Caki2 (cell line): Measurements from ENCODE around the gene TNS1. TPM values are rescaled to one million over a fixed set of nuclear protein-coding genes. Genes with fewer than 3 reads are reported as not detected.
A peak's percentile ranks its signal among the peaks of the same experiment; 100 is the strongest.
"Not testable (repeated sequence)": the region's sequence is repeated elsewhere in the genome, so short reads cannot be mapped to it uniquely, and the experiment has no call there.

Experiments
- DNase-seq: peaks from one replicate; pipeline ENCODE4 v3.0.0-alpha.2; 2015; ENCODE audit warnings: low read depth
- in situ Hi-C: cut with HindIII; loops from 2 replicates; pipeline ENCODE4 v1.10.0; 2016; ENCODE audit warnings: low sequenced_read_pairs, low pct_unique_long_range_greater_than_20kb, mixed read lengths
- total RNA-seq: library from RNA; depleted of rRNA; stranded (reverse); fragments of >200 nt; shearing (Covaris generic); gene quantifications from 2 replicates; pipeline ENCODE4 v1.2.3, GENCODE V29; 2014; ENCODE audit warnings: low replicate concordance; rRNA removed

Gene TNS1
- total RNA-seq: 0.61 and 0.68 TPM in 2 replicates

- in situ Hi-C loops: no loop called here
- DNase-seq: no peak
Observed at GRCh38 chr2:218002845-218003180, at the start of gene TNS1. TNS1 (minus strand) TSS chr2:218002995; CDS start chr2:218002872, 123 bp downstream.

- in situ Hi-C loops: no loop called here
Observed at GRCh38 chr2:218051903-218052302, 49.1 kb upstream of the TNS1 start.

GRCh38 chr2:218047536-218048225 is 44.9 kb upstream of the TNS1 start:
- DNase-seq: no peak
- in situ Hi-C loops: no loop called here

More at GRCh38 chr2:218051903-218052302, 49.1 kb upstream of the TNS1 start:
- no peak for DNase-seq

- no peak for DNase-seq
- in situ Hi-C loops: no loop called here
Observed at GRCh38 chr2:218046238-218046637, 43.4 kb upstream of the TNS1 start.

GRCh38 chr2:218044599-218044998 is 41.8 kb upstream of the TNS1 start:
- in situ Hi-C loops, DNase-seq: not testable (repeated sequence)

- no peak for DNase-seq
- in situ Hi-C loops: no loop called here
Observed at GRCh38 chr2:218043701-218044109, 40.9 kb upstream of the TNS1 start.

GRCh38 chr2:218043100-218043499 is 40.3 kb upstream of the TNS1 start:
- in situ Hi-C loops: no loop called here
- no peak for DNase-seq

GRCh38 chr2:218041302-218042168 is 38.7 kb upstream of the TNS1 start:
- DNase-seq: no peak
- in situ Hi-C loops: no loop called here

GRCh38 chr2:218040883-218041282 is 38.1 kb upstream of the TNS1 start:
- no peak for DNase-seq
- in situ Hi-C loops: no loop called here

- DNase-seq: peak; percentile 57
- in situ Hi-C loops: no loop called here
Observed at GRCh38 chr2:218039171-218039570, 36.4 kb upstream of the TNS1 start.

- in situ Hi-C loops: no loop called here
- no peak for DNase-seq
Observed at GRCh38 chr2:218036371-218036770, 33.6 kb upstream of the TNS1 start.

GRCh38 chr2:218035463-218036100 is 32.8 kb upstream of the TNS1 start:
- no peak for DNase-seq
- in situ Hi-C loops: no loop called here

GRCh38 chr2:218034497-218035213 is 31.9 kb upstream of the TNS1 start:
- DNase-seq: peak; percentile 41
- in situ Hi-C loops: not testable (repeated sequence)

GRCh38 chr2:218033590-218034496 is 31.0 kb upstream of the TNS1 start:
- in situ Hi-C loops: no loop called here
- DNase-seq: no peak

GRCh38 chr2:218033208-218033589 is 30.4 kb upstream of the TNS1 start:
- in situ Hi-C loops: no loop called here
- no peak for DNase-seq

GRCh38 chr2:218032336-218033171 is 29.8 kb upstream of the TNS1 start:
- no peak for DNase-seq
- in situ Hi-C loops: no loop called here

- DNase-seq: no peak
- in situ Hi-C loops: no loop called here
Observed at GRCh38 chr2:218031771-218032257, 29.0 kb upstream of the TNS1 start.
